ENCODE results near the gene RPIA. TPM values are rescaled to one million over a fixed set of nuclear protein-coding genes. Genes with fewer than 3 reads are reported as not detected.

Gene RPIA
- total and polyA plus RNA-seq, 5 donors: 9.1 to 15.4 (median 11.8) TPM

GRCh38 chr2:88735853-88736252, 44.4 kb downstream of the RPIA start:
- H3K27ac ChIP-seq (ENCODE audit: low read length): no peak overlapping the region
- H3K4me3 ChIP-seq (ENCODE audit: low read length): no peak overlapping the region
- H3K4me1 ChIP-seq (ENCODE audit: control insufficient read depth, insufficient read depth, low read length): peaks cover 8% of the 10 kb centered on the region
- H3K9me3 ChIP-seq (ENCODE audit: control insufficient read depth, low read length): no peaks in the 10 kb centered on the region
- intact Hi-C loops (cut with DNase I): no loop called here
- ATAC-seq (no peak), DNase-seq (no peak)
- WGBS: 83% methylated on average over 6 of the region's 6 CpGs
- no peaks in the 10 kb centered on the region for H3K27me3 ChIP-seq (ENCODE audit: control insufficient read depth, insufficient read depth)

GRCh38 chr2:88736437-88736836, 45.0 kb downstream of the RPIA start:
- no peaks in the 10 kb centered on the region for H3K27me3 ChIP-seq (ENCODE audit: control insufficient read depth, insufficient read depth)
- peaks cover 8% of the 10 kb centered on the region for H3K4me1 ChIP-seq (ENCODE audit: control insufficient read depth, insufficient read depth, low read length)
- H3K27ac ChIP-seq (ENCODE audit: low read length): peak overlapping the region; percentile 92
- ATAC-seq (no peak), DNase-seq (no peak)
- no peak overlapping the region for H3K4me3 ChIP-seq (ENCODE audit: low read length)
- intact Hi-C loops (cut with DNase I): no loop called here
- 63% methylated on average over 8 of the region's 8 CpGs for WGBS
- no peaks in the 10 kb centered on the region for H3K9me3 ChIP-seq (ENCODE audit: control insufficient read depth, low read length)

GRCh38 chr2:88737385-88737784, 45.9 kb downstream of the RPIA start:
- Histone ChIP-seq H3K9me3 (ENCODE audit: control insufficient read depth, low read length) (no peaks in the 10 kb centered on the region), H3K27me3 (ENCODE audit: control insufficient read depth, insufficient read depth) (no peaks in the 10 kb centered on the region), H3K4me1 (ENCODE audit: control insufficient read depth, insufficient read depth, low read length) (peaks cover 8% of the 10 kb centered on the region), H3K4me3 (ENCODE audit: low read length) (no peak overlapping the region), H3K27ac (ENCODE audit: low read length) (no peak overlapping the region)
- intact Hi-C loops (cut with DNase I): no loop called here
- DNase-seq (no peak), ATAC-seq (peak; percentile 56 to 82)
- WGBS: 53% methylated on average over 4 of the region's 4 CpGs

GRCh38 chr2:88738271-88738670, 46.8 kb downstream of the RPIA start:
- Histone ChIP-seq H3K27me3 (ENCODE audit: control insufficient read depth, insufficient read depth) (no peaks in the 10 kb centered on the region), H3K4me1 (ENCODE audit: control insufficient read depth, insufficient read depth, low read length) (peaks cover 7% of the 10 kb centered on the region), H3K9me3 (ENCODE audit: control insufficient read depth, low read length) (no peaks in the 10 kb centered on the region), H3K27ac (ENCODE audit: low read length) (peak overlapping the region; percentile 57), H3K4me3 (ENCODE audit: low read length) (no peak overlapping the region)
- DNase-seq: no peak
- WGBS: 58% methylated on average over 3 of the region's 3 CpGs
- intact Hi-C loops (cut with DNase I): no loop called here
- no peak for ATAC-seq

GRCh38 chr2:88739985-88740600, 48.6 kb downstream of the RPIA start:
- no peaks in the 10 kb centered on the region for H3K27me3 ChIP-seq (ENCODE audit: control insufficient read depth, insufficient read depth)
- intact Hi-C loops (cut with DNase I): no loop called here
- no peak overlapping the region for H3K27ac ChIP-seq (ENCODE audit: low read length)
- WGBS: 28% methylated on average over 7 of the region's 7 CpGs
- ATAC-seq: peak; percentile 75 to 76
- no peaks in the 10 kb centered on the region for H3K9me3 ChIP-seq (ENCODE audit: control insufficient read depth, low read length)
- H3K4me1 ChIP-seq (ENCODE audit: control insufficient read depth, insufficient read depth, low read length): peaks cover 4% of the 10 kb centered on the region
- H3K4me3 ChIP-seq (ENCODE audit: low read length): no peak overlapping the region
- DNase-seq: peak; percentile 57 to 85 (median 76)

GRCh38 chr2:88746929-88747490, 55.5 kb downstream of the RPIA start:
- WGBS: 94% methylated on average over 6 of the region's 6 CpGs
- intact Hi-C loops (cut with DNase I): no loop called here
- Histone ChIP-seq H3K4me3 (ENCODE audit: low read length) (no peak overlapping the region), H3K27ac (ENCODE audit: low read length) (no peak overlapping the region), H3K27me3 (ENCODE audit: control insufficient read depth, insufficient read depth) (no peaks in the 10 kb centered on the region), H3K9me3 (ENCODE audit: control insufficient read depth, low read length) (no peaks in the 10 kb centered on the region), H3K4me1 (ENCODE audit: control insufficient read depth, insufficient read depth, low read length) (no peaks in the 10 kb centered on the region)
- ATAC-seq: no peak
- DNase-seq: no peak

GRCh38 chr2:88747990-88748389, 56.5 kb downstream of the RPIA start:
- WGBS: 87% methylated on average over 2 of the region's 2 CpGs
- no peak overlapping the region for H3K4me3 ChIP-seq (ENCODE audit: low read length)
- intact Hi-C loops (cut with DNase I): no loop called here
- no peaks in the 10 kb centered on the region for H3K9me3 ChIP-seq (ENCODE audit: control insufficient read depth, low read length)
- ATAC-seq (no peak), DNase-seq (no peak)
- no peaks in the 10 kb centered on the region for H3K27me3 ChIP-seq (ENCODE audit: control insufficient read depth, insufficient read depth)
- H3K27ac ChIP-seq (ENCODE audit: low read length): no peak overlapping the region
- no peaks in the 10 kb centered on the region for H3K4me1 ChIP-seq (ENCODE audit: control insufficient read depth, insufficient read depth, low read length)

- ATAC-seq (no peak), DNase-seq (no peak)
- Histone ChIP-seq H3K27ac (ENCODE audit: low read length) (no peak overlapping the region), H3K27me3 (ENCODE audit: control insufficient read depth, insufficient read depth) (no peaks in the 10 kb centered on the region), H3K4me1 (ENCODE audit: control insufficient read depth, insufficient read depth, low read length) (no peaks in the 10 kb centered on the region), H3K4me3 (ENCODE audit: low read length) (no peak overlapping the region), H3K9me3 (ENCODE audit: control insufficient read depth, low read length) (no peaks in the 10 kb centered on the region)
- 94% methylated on average over 3 of the region's 3 CpGs for WGBS
- intact Hi-C loops (cut with DNase I): no loop called here
Measured at GRCh38 chr2:88751768-88752167, 60.3 kb downstream of the RPIA start.

- intact Hi-C loops (cut with DNase I): no loop called here
- no peak overlapping the region for H3K27ac ChIP-seq (ENCODE audit: low read length)
- no peaks in the 10 kb centered on the region for H3K9me3 ChIP-seq (ENCODE audit: control insufficient read depth, low read length)
- DNase-seq (no peak), ATAC-seq (no peak)
- H3K4me1 ChIP-seq (ENCODE audit: control insufficient read depth, insufficient read depth, low read length): no peaks in the 10 kb centered on the region
- 86% methylated on average over 4 of the region's 4 CpGs for WGBS
- H3K27me3 ChIP-seq (ENCODE audit: control insufficient read depth, insufficient read depth): no peaks in the 10 kb centered on the region
- no peak overlapping the region for H3K4me3 ChIP-seq (ENCODE audit: low read length)
Measured at GRCh38 chr2:88753833-88754584, 62.5 kb downstream of the RPIA start.

GRCh38 chr2:88754585-88755320, 63.3 kb downstream of the RPIA start:
- 67% methylated on average over 6 of the region's 6 CpGs for WGBS
- ATAC-seq (no peak), DNase-seq (no peak)
- H3K4me3 ChIP-seq (ENCODE audit: low read length): no peak overlapping the region
- intact Hi-C loops (cut with DNase I): no loop called here
- no peaks in the 10 kb centered on the region for H3K9me3 ChIP-seq (ENCODE audit: control insufficient read depth, low read length)
- H3K27me3 ChIP-seq (ENCODE audit: control insufficient read depth, insufficient read depth): no peaks in the 10 kb centered on the region
- no peak overlapping the region for H3K27ac ChIP-seq (ENCODE audit: low read length)
- no peaks in the 10 kb centered on the region for H3K4me1 ChIP-seq (ENCODE audit: control insufficient read depth, insufficient read depth, low read length)

GRCh38 chr2:88755836-88756235, 64.4 kb downstream of the RPIA start:
- Histone ChIP-seq H3K27me3 (ENCODE audit: control insufficient read depth, insufficient read depth) (no peaks in the 10 kb centered on the region), H3K4me1 (ENCODE audit: control insufficient read depth, insufficient read depth, low read length) (no peaks in the 10 kb centered on the region), H3K9me3 (ENCODE audit: control insufficient read depth, low read length) (no peaks in the 10 kb centered on the region), H3K4me3 (ENCODE audit: low read length) (no peak overlapping the region), H3K27ac (ENCODE audit: low read length) (no peak overlapping the region)
- DNase-seq (no peak), ATAC-seq (no peak)
- intact Hi-C loops (cut with DNase I): no loop called here
- 94% methylated on average over 3 of the region's 3 CpGs for WGBS

Measured in right cardiac atrium (tissue), 5 donors.